GM19025 (cell line): ENCODE data around the gene ALAS2.
"Not testable (repeated sequence)": the region's sequence is repeated elsewhere in the genome, so short reads cannot be mapped to it uniquely, and the experiment has no call there.

Experiments
- ATAC-seq: cut with Tn5 transposase; IDR thresholded peaks from one replicate; pipeline ENCODE4 v1.9.1; 2021; ENCODE audit warnings: mild to moderate bottlenecking, low read depth, moderate library complexity; ENCODE audit not compliant: unreplicated experiment

The ALAS2 gene

GRCh38 chrX:55006827-55007621 lies 23.8 kb downstream of the ALAS2 start:
- ATAC-seq = no peak

GRCh38 chrX:55005256-55005655 lies 25.5 kb downstream of the ALAS2 start:
- no peak for ATAC-seq

GRCh38 chrX:55004231-55004630 lies 26.5 kb downstream of the ALAS2 start:
- ATAC-seq = no peak

- peak; percentile 86 for ATAC-seq
Observed at GRCh38 chrX:54999717-55000598, 30.8 kb downstream of the ALAS2 start, which contains the start of gene APEX2. TSS of gene APEX2 (plus strand) at chrX:55000363. CDS start at chrX:55000423, 60 bp downstream.

- ATAC-seq = no peak
Observed at GRCh38 chrX:54995621-54996020, 35.2 kb downstream of the ALAS2 start.

GRCh38 chrX:54994668-54995351 lies 36.0 kb downstream of the ALAS2 start:
- ATAC-seq = no peak

GRCh38 chrX:54994099-54994498 lies 36.7 kb downstream of the ALAS2 start, which contains the start of gene PFKFB1:
TSS of gene PFKFB1 (minus strand) at chrX:54994188. CDS start at chrX:54994007, 181 bp downstream.
- no peak for ATAC-seq

GRCh38 chrX:54992911-54993622 lies 37.7 kb downstream of the ALAS2 start:
- ATAC-seq = no peak

- ATAC-seq = no peak
Observed at GRCh38 chrX:54991706-54992105, 39.1 kb downstream of the ALAS2 start.

GRCh38 chrX:54983306-54983705 lies 47.5 kb downstream of the ALAS2 start:
- ATAC-seq = not testable (repeated sequence)

- ATAC-seq = no peak
Observed at GRCh38 chrX:54980334-54980733, 50.4 kb downstream of the ALAS2 start.

GRCh38 chrX:54979432-54979831 lies 51.3 kb downstream of the ALAS2 start:
- ATAC-seq = no peak

- no peak for ATAC-seq
Observed at GRCh38 chrX:54978448-54978847, 52.3 kb downstream of the ALAS2 start.

- no peak for ATAC-seq
Observed at GRCh38 chrX:54977387-54977786, 53.4 kb downstream of the ALAS2 start.

- ATAC-seq = no peak
Observed at GRCh38 chrX:54964766-54965497, 65.8 kb downstream of the ALAS2 start.

- no peak for ATAC-seq
Observed at GRCh38 chrX:54961750-54962149, 69.0 kb downstream of the ALAS2 start.
